HG02981 (cell line): Measurements from ENCODE around the gene HUWE1.

ENCODE experiments used
- ATAC-seq: cut with Tn5 transposase; IDR thresholded peaks from one replicate; pipeline ENCODE4 v1.9.1; 2021; ENCODE audit warnings: mild to moderate bottlenecking, moderate library complexity; ENCODE audit not compliant: unreplicated experiment

The HUWE1 gene

GRCh38 chrX:53621418-53621986 is 65.0 kb downstream of the HUWE1 start:
- no peak for ATAC-seq

GRCh38 chrX:53616946-53617345 is 69.6 kb downstream of the HUWE1 start:
- no peak for ATAC-seq

DNA sequence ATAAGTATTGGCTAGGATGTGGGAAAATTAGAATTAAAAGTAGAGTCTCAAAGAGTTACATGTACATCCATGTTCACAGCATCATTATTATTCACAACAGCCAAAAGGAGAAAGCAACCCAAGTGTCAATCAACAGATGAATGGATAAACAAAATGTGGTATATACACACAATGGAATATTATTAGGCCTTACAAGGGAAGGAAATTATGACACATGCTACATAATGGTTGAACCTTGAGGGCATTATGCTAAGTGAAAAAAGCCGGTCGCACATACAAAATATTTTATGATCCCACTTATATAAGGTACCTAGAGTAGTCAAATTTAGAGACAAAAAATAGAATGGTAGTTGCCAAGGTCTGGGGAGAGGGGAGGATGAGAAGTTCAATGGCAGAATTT is 80.1 kb downstream of the HUWE1 start:
- ATAC-seq = no peak

- no peak for ATAC-seq
These were observed 81.5 kb downstream of the HUWE1 start for GRCh38 chrX:53605004-53605403.

DNA sequence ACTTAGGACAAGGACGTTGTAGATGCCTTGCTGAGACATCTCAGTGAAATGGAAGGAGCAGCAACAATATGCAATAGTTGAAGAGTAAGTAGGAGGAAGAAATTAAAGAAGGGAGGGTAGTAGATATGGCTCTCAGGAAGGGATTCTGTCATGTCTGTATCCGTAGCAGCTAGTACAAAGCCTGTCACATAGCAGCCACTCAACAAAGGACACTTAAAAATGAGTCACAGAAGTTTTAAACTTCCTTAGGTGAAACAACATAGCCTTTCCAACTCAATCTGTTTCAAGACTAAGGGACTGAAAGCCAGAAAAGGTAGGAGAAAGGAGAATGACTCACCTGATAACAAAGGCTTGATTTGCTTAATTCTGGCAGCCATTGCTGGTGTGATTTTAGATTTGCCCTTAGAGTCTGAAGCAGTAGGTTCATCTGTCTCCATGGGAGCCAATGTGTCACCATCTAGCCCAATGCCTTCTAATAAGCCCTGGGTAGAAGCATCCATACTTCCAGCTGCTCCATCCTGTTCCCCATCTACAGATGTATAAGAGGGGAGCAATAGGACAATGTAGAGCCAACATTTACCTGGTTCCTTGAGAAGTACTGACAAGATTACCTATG is 86.6 kb downstream of the HUWE1 start:
- ATAC-seq = no peak

DNA sequence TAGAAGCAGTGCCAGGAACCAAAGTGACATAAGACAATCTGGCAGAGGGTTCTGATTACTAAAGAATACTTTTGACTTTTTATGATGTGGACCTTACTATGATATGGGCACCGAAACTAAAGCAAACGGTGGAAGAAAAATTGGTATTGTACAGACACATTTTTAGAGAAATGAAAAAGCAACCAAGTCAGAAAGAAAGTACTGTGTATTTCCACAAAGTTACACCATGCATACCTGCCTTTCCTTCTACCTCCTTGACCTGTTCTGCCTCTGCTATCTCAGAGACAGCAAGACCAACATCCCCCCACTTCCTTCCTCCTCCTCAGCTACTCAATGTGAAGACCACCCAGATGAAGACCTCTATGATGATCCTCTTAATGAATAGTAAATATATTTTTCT is 88.3 kb downstream of the HUWE1 start:
- ATAC-seq = no peak

DNA sequence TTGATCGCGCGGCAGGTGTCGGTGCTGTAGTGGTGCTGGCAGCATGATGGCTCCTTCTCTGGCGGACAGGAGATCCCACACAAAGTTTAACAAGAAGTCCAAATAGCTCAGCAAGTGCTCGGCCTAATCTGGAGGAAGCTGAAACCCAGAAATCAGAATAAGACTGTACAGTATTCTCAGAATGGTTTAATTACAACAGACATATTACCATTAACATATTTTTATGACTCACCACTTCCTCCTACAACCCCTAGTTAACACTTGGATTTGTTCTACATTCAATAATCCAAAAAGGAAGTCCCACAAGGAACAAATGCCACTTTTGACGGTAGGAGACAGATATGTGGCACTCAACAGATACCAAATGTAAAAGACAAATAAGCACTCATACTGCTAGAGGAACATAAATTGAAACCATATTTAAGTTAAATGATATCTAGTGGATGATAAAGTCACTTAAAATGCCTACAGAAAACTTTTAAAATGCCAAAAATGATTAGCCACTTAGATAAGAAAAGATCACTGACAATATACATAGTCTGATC is 91.2 kb downstream of the HUWE1 start:
- ATAC-seq = no peak

GRCh38 chrX:53594354-53594753 is 92.2 kb downstream of the HUWE1 start:
- no peak for ATAC-seq

GRCh38 chrX:53587795-53588420 is 98.6 kb downstream of the HUWE1 start:
- no peak for ATAC-seq

GRCh38 chrX:53584891-53585290 is 101.6 kb downstream of the HUWE1 start:
- no peak for ATAC-seq

- no peak for ATAC-seq
These were observed 102.9 kb downstream of the HUWE1 start for GRCh38 chrX:53583571-53583970.

- no peak for ATAC-seq
These were observed 105.6 kb downstream of the HUWE1 start for GRCh38 chrX:53580742-53581504.

DNA sequence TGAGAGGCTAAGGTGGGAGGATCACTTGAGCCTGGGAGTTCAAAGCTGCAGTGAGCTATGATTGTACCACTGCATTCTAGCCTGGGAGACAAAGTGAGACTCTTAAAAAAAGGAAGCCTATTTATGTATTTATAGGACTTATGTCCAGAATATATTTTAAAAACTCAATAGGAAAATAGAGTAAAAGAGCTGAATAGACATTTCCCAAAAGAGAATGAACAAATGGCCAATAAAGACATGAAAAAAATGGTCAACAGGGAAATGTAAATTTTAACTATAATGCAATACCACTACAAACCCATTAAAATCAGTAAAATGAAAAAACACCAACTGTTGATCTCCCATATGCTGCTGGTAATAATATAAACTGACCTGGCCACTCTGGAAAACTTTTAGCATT is 115.0 kb downstream of the HUWE1 start:
- no peak for ATAC-seq

DNA sequence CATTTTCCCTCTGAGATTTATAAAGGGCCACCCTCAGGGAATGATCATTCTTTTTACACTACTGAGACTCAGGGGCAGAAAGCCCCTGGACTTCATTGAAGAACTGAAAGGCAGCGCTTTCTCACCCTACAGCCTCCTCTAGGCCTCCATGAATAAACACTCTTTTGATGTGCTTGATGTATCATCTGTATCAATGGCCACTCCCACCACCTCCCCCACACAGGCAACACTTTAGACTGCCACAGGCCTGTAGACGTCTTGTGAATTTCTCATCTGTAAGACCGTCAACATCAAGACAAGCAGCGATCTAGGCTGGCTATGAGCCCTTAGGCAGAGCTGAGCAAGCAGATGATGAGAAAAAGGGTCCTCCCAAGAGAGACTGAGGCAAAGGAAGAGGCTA is 123.2 kb downstream of the HUWE1 start:
- ATAC-seq = no peak

DNA sequence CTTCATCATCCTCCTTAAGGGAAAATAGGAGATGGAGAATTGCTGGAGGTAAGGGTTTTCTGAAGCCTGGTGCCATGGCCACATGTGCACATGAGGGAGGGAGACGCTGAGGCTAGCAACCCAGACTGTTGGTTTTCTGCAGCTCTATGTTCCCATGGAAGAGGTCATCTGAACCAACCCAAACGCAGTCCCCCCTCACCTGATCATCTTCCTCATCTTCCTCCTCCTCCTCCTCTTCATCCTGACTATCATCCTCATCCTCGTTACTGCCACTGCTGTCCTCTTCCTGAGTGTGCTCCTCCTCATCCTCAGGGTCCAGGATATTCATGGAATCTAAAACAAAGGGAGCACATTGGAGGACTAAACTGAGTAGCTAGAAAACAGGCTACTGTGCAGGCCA is 124.6 kb downstream of the HUWE1 start:
- no peak for ATAC-seq

GRCh38 chrX:53558646-53559045 is 127.9 kb downstream of the HUWE1 start:
- no peak for ATAC-seq

- no peak for ATAC-seq
These were observed 129.7 kb downstream of the HUWE1 start for GRCh38 chrX:53556868-53557267.

DNA sequence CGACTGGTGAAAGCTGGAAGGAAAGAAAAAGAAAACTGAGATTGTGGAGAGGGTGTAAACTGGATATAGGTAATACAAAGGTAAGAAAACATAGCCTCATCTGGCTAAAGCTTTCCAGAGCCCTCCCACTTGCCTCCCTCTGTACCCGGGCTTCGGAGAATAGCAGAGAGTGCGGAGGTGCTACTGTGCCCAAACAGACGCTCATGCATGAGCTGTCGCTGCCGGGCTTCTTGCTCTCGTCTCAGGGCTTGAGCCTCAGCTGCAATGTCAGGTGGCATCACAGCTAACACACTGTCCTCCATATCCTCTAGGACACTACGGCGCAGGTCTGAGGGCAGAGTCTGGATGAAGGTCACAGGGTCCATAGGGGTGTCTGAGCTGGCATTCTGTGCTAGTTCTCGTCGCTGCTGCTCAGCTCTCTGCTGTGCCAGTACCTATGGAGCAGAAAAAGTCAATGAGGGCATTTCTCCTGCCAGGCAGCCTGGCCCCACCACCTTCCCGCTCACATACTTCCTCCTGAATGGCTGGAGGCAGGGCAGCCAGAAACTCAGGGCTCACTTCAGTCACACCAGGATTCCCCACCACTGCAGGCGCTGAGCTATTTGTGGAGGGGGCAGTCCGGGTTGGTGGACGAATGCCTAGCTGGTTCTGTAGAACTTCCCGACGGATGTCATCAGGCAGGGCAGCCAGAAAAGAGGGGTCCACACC is 135.6 kb downstream of the HUWE1 start:
- ATAC-seq = no peak

GRCh38 chrX:53547668-53548067 is 138.9 kb downstream of the HUWE1 start:
- ATAC-seq = no peak

- ATAC-seq = no peak
These were observed 141.6 kb downstream of the HUWE1 start for GRCh38 chrX:53544936-53545335.

DNA sequence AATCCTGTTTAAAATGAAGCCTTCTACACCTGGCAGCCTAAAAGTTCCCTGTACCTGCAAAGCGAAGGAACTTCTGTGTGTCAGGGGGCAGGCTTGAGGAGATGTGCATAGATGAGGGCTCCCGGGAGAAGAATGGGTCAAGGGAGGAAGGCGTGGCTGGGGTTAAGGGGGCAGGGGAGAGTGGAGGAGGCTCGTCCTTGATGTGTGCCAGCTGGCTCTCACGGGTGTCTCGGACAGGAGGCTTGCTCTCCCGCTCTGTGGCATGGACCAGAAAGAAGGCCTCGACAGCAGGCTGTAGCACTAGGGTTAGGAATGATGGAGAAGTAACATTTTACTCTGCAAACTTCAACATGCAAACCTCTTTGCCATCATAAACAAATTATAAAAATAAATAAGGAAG is 147.7 kb downstream of the HUWE1 start:
- no peak for ATAC-seq
